ENCODE data around the gene GDF15.
"Not testable (repeated sequence)": the region's sequence is repeated elsewhere in the genome, so short reads cannot be mapped to it uniquely, and the experiment has no call there.

The GDF15 gene

GRCh38 chr19:18391509-18392075 is 5.6 kb downstream of the GDF15 start:
- DNase-seq (ENCODE audit: low read depth in 2 of 2), result no peak

- DNase-seq (ENCODE audit: low read depth in 2 of 2), result no peak
Observed at GRCh38 chr19:18392417-18392816, 6.5 kb downstream of the GDF15 start.

GRCh38 chr19:18392926-18393325 is 7.0 kb downstream of the GDF15 start:
- DNase-seq (ENCODE audit: low read depth in 2 of 2), result no peak

GRCh38 chr19:18393836-18394235 is 7.9 kb downstream of the GDF15 start:
- DNase-seq (ENCODE audit: low read depth in 2 of 2), result no peak

GRCh38 chr19:18396471-18397241 is 10.7 kb downstream of the GDF15 start:
- DNase-seq (ENCODE audit: low read depth in 2 of 2), result no peak

- DNase-seq (ENCODE audit: low read depth in 2 of 2), result no peak
Observed at GRCh38 chr19:18397242-18398202, 11.6 kb downstream of the GDF15 start, which contains the start of gene LRRC25. TSS of gene LRRC25 (minus strand) at chr19:18397622. CDS start at chr19:18396963, 659 bp downstream.

GRCh38 chr19:18399008-18399407 is 13.1 kb downstream of the GDF15 start:
- no peak for DNase-seq (ENCODE audit: low read depth in 2 of 2)

GRCh38 chr19:18401580-18402112 is 15.7 kb downstream of the GDF15 start:
- peak in 1 of 2 experiments; percentile 41 for DNase-seq (ENCODE audit: low read depth in 2 of 2)

GRCh38 chr19:18402455-18403248 is 16.7 kb downstream of the GDF15 start:
- not testable (repeated sequence) for DNase-seq (ENCODE audit: low read depth in 2 of 2)

GRCh38 chr19:18405754-18406153 is 19.8 kb downstream of the GDF15 start:
- DNase-seq (ENCODE audit: low read depth in 2 of 2), result not testable (repeated sequence)

GRCh38 chr19:18406749-18407148 is 20.8 kb downstream of the GDF15 start:
- DNase-seq (ENCODE audit: low read depth in 2 of 2), result no peak

- no peak for DNase-seq (ENCODE audit: low read depth in 2 of 2)
Observed at GRCh38 chr19:18408053-18408476, 22.1 kb downstream of the GDF15 start.

GRCh38 chr19:18412610-18413239 is 26.8 kb downstream of the GDF15 start:
- DNase-seq (ENCODE audit: low read depth in 2 of 2), result no peak

GRCh38 chr19:18414504-18415177 is 28.7 kb downstream of the GDF15 start:
- no peak for DNase-seq (ENCODE audit: low read depth in 2 of 2)

GRCh38 chr19:18415178-18415867 is 29.4 kb downstream of the GDF15 start:
- DNase-seq (ENCODE audit: low read depth in 2 of 2), result peak; percentile 40 to 54

- DNase-seq (ENCODE audit: low read depth in 2 of 2), result peak; percentile 65 to 67
Observed at GRCh38 chr19:18416778-18417249, 30.9 kb downstream of the GDF15 start.

GRCh38 chr19:18417250-18418028 is 31.5 kb downstream of the GDF15 start:
- DNase-seq (ENCODE audit: low read depth in 2 of 2), result peak; percentile 75

- DNase-seq (ENCODE audit: low read depth in 2 of 2), result no peak
Observed at GRCh38 chr19:18418029-18418482, 32.1 kb downstream of the GDF15 start.

Data from fibroblast of skin of left quadriceps (primary cell).